ENCODE measurements around the gene ZNF765. TPM values are rescaled to one million over a fixed set of nuclear protein-coding genes. Genes with fewer than 3 reads are reported as not detected.

ZNF765 gene
- 3.5 and 5.1 TPM in 2 replicates for total RNA-seq

GRCh38 chr19:53394974-53395839 is at the start of gene ZNF765:
Gene ZNF765, plus strand, starts transcription at chr19:53395149. Its CDS starts 2,867 bp downstream, at chr19:53398016.

GRCh38 chr19:53365134-53365898 is 29.6 kb upstream of the ZNF765 start, which contains the start of gene ZNF525:
Gene ZNF525, plus strand, starts transcription at chr19:53365705. Its CDS starts 6,577 bp downstream, at chr19:53372282.

GRCh38 chr19:53431399-53432087 is 36.6 kb downstream of the ZNF765 start, which contains the start of gene ZNF761:
Gene ZNF761, plus strand, starts transcription at chr19:53431984. Its CDS starts 15,285 bp downstream, at chr19:53447269.

GRCh38 chr19:53467485-53468262 is 72.7 kb downstream of the ZNF765 start, which contains the start of gene ZNF813:
Gene ZNF813, plus strand, starts transcription at chr19:53467733. Its CDS starts 16,090 bp downstream, at chr19:53483823.

Other genes with a start within 250 kb of the ZNF765 start
- 1.3 and 1.7 TPM in 2 replicates for gene ZNF347, start 236.1 kb upstream of the ZNF765 start, total RNA-seq
- 0.85 and 4.6 TPM in 2 replicates for gene ZNF665, start 201.8 kb upstream of the ZNF765 start, total RNA-seq
- 3.9 and 7.7 TPM in 2 replicates for gene ZNF677, start 140.3 kb upstream of the ZNF765 start, total RNA-seq
- gene VN1R2, start 136.9 kb upstream of the ZNF765 start, total RNA-seq: not detected in 2 replicates
- not detected in 2 replicates for gene VN1R4, start 127.4 kb upstream of the ZNF765 start, total RNA-seq
- 3.3 and 4.4 TPM in 2 replicates for gene ZNF845, start 61.4 kb upstream of the ZNF765 start, total RNA-seq
- gene ZNF525, start 29.4 kb upstream of the ZNF765 start, total RNA-seq: 3.7 and 4.8 TPM in 2 replicates
- 7.2 and 7.3 TPM in 2 replicates for gene ZNF761, start 36.8 kb downstream of the ZNF765 start, total RNA-seq
- 1.3 and 3.1 TPM in 2 replicates for gene ZNF813, start 72.6 kb downstream of the ZNF765 start, total RNA-seq
- gene ZNF331, start 143.0 kb downstream of the ZNF765 start, total RNA-seq: 3.4 and 3.9 TPM in 2 replicates
- not detected in 2 replicates for gene DPRX, start 236.8 kb downstream of the ZNF765 start, total RNA-seq